NCI-H146 treated with DMSO at 0.1 percent for 48 hours (cell line): ENCODE results near the gene OR7A5.
"Not testable (repeated sequence)": the region's sequence is repeated elsewhere in the genome, so short reads cannot be mapped to it uniquely, and the experiment has no call there.

Experiments
- DNase-seq: peaks from one replicate; lab custom pipeline; 2025; ENCODE audit not compliant: unreplicated experiment; lab: John Stamatoyannopoulos, UW

Gene OR7A5

DNA sequence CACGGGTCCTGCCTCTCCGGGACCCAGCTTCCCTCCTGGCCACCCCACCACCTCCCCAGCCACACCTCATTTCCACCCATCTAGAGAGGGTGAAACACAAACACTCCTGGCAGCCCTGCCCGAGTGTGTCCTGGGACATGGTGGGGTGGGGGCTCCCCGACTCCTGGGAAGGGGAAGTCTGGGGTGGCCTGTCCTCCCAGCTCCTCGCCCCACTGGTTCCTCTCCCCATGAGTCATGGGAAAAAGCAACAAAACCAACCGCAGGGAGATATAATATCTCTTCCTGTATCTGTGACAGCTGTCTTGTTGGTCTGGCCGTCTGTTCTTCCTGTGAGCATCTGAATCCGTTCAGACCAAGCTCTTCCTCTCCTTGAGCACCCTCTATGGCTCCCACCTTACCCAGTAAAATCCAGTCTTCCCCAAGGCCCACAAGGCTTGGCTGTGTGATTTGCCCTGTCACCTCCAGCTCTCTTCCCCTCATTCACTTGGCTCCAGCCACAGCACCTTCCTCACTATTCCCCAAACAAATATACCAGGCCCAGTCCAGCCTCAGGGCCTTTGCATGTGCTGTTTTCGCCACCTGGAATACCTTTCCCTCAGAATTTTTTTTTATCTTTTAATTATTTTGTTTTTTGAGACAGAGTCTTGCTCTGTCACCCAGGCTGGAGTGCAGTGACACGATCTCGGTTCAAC is 49.7 kb downstream of the OR7A5 start:
- DNase-seq: not testable (repeated sequence)

DNA sequence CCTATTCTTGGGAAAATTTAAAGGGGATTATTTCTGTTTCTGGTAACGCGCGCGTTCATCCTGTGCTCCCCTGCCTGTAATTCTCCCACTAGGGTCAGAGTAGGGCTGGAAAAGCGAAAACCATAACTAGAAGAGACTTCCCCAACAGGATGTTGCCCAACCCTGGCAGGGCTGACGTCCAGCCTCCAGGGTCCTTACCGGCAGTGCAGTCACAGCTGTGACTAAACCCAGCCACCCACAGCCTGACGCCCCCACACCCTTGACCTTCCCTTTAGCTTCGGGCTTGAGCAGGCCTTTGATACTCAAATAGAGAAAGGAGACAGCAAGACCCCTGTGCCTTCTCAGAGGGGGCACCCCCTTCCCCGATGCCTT is 50.3 kb downstream of the OR7A5 start:
- not testable (repeated sequence) for DNase-seq

DNA sequence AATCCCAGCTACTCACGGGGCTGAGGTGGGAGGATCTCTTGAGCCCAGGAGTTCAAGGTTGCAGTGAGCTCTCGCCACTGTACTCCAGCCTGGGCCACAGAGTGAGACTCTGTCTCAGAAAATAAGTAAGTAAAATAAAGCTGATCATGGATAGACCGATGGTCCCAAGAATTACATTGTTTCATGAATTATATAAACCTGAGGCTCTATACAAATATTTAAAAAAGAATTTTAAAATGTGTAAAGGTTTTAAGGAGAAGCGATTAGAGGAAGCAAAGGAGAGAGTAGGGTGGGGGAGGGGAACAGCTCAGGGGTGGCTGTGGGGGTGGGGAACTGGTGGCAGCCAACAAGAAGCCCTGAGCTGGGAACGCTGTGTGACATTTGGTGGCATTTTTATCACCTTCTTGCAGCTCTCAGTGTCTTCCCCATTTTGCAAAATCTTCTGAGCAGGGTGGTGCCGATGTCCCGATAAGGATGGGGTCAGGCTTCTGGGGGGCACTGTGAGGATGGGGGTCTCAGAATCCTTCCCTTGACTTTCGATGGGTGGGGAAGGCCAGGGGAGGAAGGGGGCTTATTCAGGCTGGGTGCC is 51.5 kb downstream of the OR7A5 start:
- not testable (repeated sequence) for DNase-seq

- no peak for DNase-seq
Measured at GRCh38 chr19:14782626-14783409, 52.2 kb downstream of the OR7A5 start.

GRCh38 chr19:14781713-14782536 is 53.1 kb downstream of the OR7A5 start:
- DNase-seq: not testable (repeated sequence)

GRCh38 chr19:14780622-14781225 is 54.3 kb downstream of the OR7A5 start:
- not testable (repeated sequence) for DNase-seq

GRCh38 chr19:14779151-14779550 is 55.8 kb downstream of the OR7A5 start:
- DNase-seq: no peak

- not testable (repeated sequence) for DNase-seq
Measured at GRCh38 chr19:14778110-14778845, 56.7 kb downstream of the OR7A5 start, which contains the start of gene ADGRE2. Gene ADGRE2, minus strand, starts transcription at chr19:14778560. Its CDS starts 1,804 bp downstream, at chr19:14776756.

GRCh38 chr19:14777645-14778044 is 57.3 kb downstream of the OR7A5 start:
- DNase-seq: not testable (repeated sequence)
